HEK293T (cell line): ENCODE results near the gene TSPAN9.

ENCODE experiments used
- BHLHE40 ChIP-seq: fragments of 450-650 bp; IDR thresholded peaks from 2 replicates; pipeline ENCODE4 v1.6.1; 2016; ENCODE audit warnings: mild to moderate bottlenecking, moderate library complexity, borderline replicate concordance
- FOXM1 ChIP-seq: fragments of 450-650 bp; IDR thresholded peaks from 2 replicates; pipeline ENCODE4 v1.6.1; 2017; ENCODE audit warnings: mild to moderate bottlenecking, borderline replicate concordance
- SP1 ChIP-seq: fragments of 450-650 bp; IDR thresholded peaks from 2 replicates; pipeline ENCODE4 v1.6.1; 2017

GRCh38 chr12:3204143-3204542, 127.0 kb downstream of the TSPAN9 start:
- no peak for TF ChIP-seq BHLHE40
- TF ChIP-seq FOXM1, result no peak
- no peak for TF ChIP-seq SP1
